ENCODE measurements around the gene ANKRD13C. TPM values are rescaled to one million over a fixed set of nuclear protein-coding genes. Genes with fewer than 3 reads are reported as not detected.

ANKRD13C gene
- total RNA-seq, 2 donors from 2014 or later: 17.3 to 26.3 TPM

DNA sequence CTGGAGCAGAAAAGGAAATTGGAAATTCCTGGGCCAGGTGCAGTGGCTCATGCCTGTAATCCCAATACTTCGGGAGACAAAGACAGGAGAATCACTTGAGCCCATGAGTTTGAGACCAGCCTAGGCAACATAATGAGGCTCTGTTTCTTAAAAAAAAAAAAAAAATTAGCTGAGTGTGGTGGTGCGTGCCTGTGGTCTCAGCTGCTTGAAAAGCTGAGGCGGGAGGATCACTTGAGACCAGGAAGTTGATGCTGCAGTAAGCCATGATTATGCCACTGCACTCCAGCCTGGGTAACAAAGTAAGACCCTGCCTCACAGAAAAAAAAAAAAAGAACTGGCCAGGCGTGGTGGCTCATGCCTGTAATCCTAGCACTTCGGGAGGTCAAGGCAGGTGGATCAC lies 76.6 kb downstream of the ANKRD13C start:
- no peaks in the 10 kb centered on the region for H3K36me3 Mint-ChIP-seq
- H3K27ac Mint-ChIP-seq: peak overlapping the region in 1 of 2 donors; percentile 61
- ATAC-seq (no peak), DNase-seq (ENCODE audit: low spot score in 2 of 2) (no peak)
- no peaks in the 10 kb centered on the region for H3K9me3 Mint-ChIP-seq

DNA sequence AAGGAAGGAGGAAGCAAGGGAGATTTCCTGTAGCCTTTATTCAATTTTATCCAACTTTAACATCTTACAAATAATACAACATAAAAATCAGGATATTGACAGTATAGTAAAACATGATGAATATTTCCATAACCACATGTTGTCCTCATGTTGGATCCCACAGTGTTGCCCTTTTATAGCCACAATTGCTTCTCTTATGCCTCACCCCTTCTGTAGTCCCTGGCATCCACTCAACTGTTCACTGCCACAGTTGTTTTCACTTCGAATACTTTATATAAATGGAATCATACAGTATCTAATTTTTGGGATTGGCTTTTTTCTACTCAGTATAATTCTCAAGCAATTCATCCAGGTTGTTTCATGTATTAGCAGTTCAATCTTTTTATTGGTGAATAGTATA lies 88.6 kb downstream of the ANKRD13C start:
- Mint-ChIP-seq H3K9me3 (peaks cover 0 to 4% of the 10 kb centered on the region in 2 donors), H3K36me3 (peaks cover 15 to 21% of the 10 kb centered on the region in 2 donors), H3K27ac (no peak overlapping the region)
- ATAC-seq: no peak
- no peak for DNase-seq (ENCODE audit: low spot score in 2 of 2)

GRCh38 chr1:70264839-70265238 lies 89.7 kb downstream of the ANKRD13C start:
- DNase-seq (ENCODE audit: low spot score in 2 of 2): no peak
- ATAC-seq: no peak
- Mint-ChIP-seq H3K9me3 (peaks cover 0 to 4% of the 10 kb centered on the region in 2 donors), H3K36me3 (peaks cover 15 to 21% of the 10 kb centered on the region in 2 donors), H3K27ac (peak overlapping the region in 1 of 2 donors; percentile 79)

DNA sequence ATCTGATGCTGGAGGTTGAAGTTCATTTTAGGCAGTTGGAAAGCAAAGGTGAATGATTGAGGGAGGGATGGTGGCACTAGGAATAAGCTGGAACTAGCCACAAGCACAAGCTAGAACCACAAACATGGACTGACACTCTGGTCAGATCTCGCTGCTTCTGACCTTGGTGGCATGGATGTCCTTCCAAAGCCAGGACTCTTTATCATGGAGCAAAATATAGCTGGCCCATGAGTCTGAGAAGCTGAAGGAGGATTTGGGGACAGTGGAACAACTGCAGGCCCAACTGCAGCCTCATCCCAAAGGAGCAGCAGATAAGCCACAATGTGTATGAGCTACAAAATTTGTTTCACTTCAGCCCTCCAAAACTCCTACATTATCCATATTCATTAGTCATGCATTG lies 97.9 kb downstream of the ANKRD13C start:
- Mint-ChIP-seq H3K9me3 (no peaks in the 10 kb centered on the region), H3K36me3 (no peaks in the 10 kb centered on the region), H3K27ac (no peak overlapping the region)
- ATAC-seq (no peak), DNase-seq (ENCODE audit: low spot score in 2 of 2) (no peak)

GRCh38 chr1:70248729-70249128 lies 105.8 kb downstream of the ANKRD13C start:
- Mint-ChIP-seq H3K36me3 (peaks cover 30 to 40% of the 10 kb centered on the region in 2 donors), H3K9me3 (no peaks in the 10 kb centered on the region), H3K27ac (peak overlapping the region in 1 of 2 donors; percentile 62)
- DNase-seq (ENCODE audit: low spot score in 2 of 2) (no peak), ATAC-seq (no peak)

DNA sequence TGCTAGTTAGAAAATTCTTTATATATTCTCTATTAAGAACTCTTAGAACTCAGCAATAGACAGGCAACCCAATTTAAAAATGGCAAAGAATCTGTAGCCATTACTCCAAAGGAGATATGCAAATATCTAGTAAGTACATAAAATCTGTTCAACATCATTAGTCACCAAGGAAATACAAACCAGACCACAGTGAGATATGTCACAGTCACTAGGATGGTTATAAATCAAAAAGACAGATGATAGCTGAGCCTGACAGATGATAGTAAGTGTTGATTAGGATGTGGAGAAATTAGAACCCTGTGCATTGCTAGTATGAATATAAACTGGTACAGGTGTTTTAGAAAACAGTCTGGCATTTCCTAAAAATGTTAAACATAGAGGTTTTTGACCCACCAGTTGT lies 106.8 kb downstream of the ANKRD13C start:
- ATAC-seq (peak; percentile 62 to 72), DNase-seq (ENCODE audit: low spot score in 2 of 2) (no peak)
- Mint-ChIP-seq H3K27ac (peak overlapping the region in 1 of 2 donors; percentile 62), H3K36me3 (peaks cover 30 to 40% of the 10 kb centered on the region in 2 donors), H3K9me3 (no peaks in the 10 kb centered on the region)

DNA sequence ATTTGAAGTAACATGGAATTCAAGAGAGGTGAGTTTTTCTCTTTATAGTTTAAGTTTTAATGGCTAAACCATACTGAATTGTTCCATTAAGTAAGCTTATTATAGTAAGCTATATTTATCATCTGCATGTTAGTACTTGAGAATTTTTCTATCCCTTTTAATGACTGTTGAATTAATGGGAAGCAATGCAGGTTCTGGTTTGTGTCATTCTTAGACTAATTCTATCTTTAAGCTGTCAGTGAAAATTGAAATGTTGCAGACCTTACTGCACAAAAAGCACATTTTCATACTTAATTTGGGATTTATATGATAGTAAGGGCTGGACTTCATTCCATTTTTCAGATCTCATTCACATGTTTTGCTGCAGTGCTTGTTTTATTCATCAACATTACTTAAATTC lies 107.4 kb downstream of the ANKRD13C start:
- peaks cover 30 to 40% of the 10 kb centered on the region in 2 donors for H3K36me3 Mint-ChIP-seq
- H3K27ac Mint-ChIP-seq: peak overlapping the region in 1 of 2 donors; percentile 63
- no peaks in the 10 kb centered on the region for H3K9me3 Mint-ChIP-seq
- ATAC-seq (no peak), DNase-seq (ENCODE audit: low spot score in 2 of 2) (no peak)

GRCh38 chr1:70239940-70240339 lies 114.6 kb downstream of the ANKRD13C start:
- DNase-seq (ENCODE audit: low spot score in 2 of 2): no peak
- no peak for ATAC-seq
- Mint-ChIP-seq H3K36me3 (peaks cover 0 to 28% of the 10 kb centered on the region in 2 donors), H3K27ac (no peak overlapping the region), H3K9me3 (no peaks in the 10 kb centered on the region)

- ATAC-seq (no peak), DNase-seq (ENCODE audit: low spot score in 2 of 2) (no peak)
- H3K9me3 Mint-ChIP-seq: no peaks in the 10 kb centered on the region
- no peak overlapping the region for H3K27ac Mint-ChIP-seq
- peaks cover 7 to 19% of the 10 kb centered on the region in 2 donors for H3K36me3 Mint-ChIP-seq
Observed at GRCh38 chr1:70234733-70235132, 119.8 kb downstream of the ANKRD13C start.

DNA sequence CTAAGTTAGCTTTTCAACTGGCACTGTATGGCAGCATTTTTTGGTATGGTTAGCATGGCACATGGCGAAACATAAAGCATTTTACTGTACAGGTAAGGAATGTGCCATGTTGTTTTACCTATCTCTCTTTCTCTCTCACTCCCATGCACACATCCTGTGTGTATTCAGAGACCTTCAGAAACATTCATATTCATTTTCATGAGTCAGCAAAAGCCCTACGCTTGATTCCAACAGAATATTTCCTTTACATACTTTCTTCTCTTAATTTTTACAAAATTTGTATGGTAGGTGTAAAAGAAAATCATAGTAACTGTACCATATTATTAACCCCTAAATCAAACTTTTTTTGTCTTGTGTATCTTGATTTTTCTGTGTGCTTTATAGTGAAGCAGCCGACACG lies 123.0 kb downstream of the ANKRD13C start:
- ATAC-seq (no peak), DNase-seq (ENCODE audit: low spot score in 2 of 2) (no peak)
- Mint-ChIP-seq H3K36me3 (peaks cover 7% of the 10 kb centered on the region in 2 donors), H3K9me3 (no peaks in the 10 kb centered on the region), H3K27ac (no peak overlapping the region)

DNA sequence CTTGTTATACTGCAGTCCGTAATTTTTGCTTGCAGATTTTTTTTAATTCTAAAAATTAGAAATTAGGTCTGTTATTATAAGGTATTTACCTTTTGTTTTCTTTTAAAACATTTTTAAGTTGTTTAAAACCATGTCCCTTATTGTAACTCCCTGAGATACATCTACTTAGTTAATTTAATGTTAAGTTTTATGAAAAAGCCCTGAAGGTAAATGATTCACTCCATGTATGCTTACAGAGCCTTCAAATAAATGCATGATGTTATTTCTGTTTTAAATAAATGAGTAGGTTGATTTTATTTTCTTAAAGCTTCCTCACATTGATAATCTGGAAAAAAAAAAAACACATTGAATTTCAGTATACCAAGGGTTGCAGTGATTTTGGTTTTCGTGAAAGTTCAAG lies 125.9 kb downstream of the ANKRD13C start:
- Mint-ChIP-seq H3K27ac (no peak overlapping the region), H3K36me3 (peaks cover 10 to 16% of the 10 kb centered on the region in 2 donors), H3K9me3 (no peaks in the 10 kb centered on the region)
- DNase-seq (ENCODE audit: low spot score in 2 of 2) (no peak), ATAC-seq (no peak)

DNA sequence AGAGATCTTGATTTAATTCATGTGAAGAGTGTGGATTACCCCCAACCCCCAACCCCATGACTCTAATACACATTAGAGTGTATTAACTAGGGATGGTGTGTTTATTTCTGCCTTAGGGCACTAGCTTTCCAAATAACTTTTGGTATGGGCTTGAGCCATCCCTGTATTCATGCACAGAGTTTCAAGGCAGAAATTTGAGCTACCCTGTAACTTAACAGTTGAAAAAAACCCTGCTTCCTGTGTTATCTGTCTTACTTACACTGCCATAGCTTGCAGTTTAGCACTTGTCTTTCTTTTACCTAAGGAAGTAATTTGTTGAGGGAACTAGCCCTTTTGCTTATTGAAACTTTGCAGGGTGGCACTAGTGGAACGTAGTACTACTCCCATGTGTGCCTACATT lies 127.1 kb downstream of the ANKRD13C start:
- H3K36me3 Mint-ChIP-seq: peaks cover 17 to 18% of the 10 kb centered on the region in 2 donors
- H3K27ac Mint-ChIP-seq: peak overlapping the region in 1 of 2 donors; percentile 84
- ATAC-seq (peak in 1 of 2 donors; percentile 30), DNase-seq (ENCODE audit: low spot score in 2 of 2) (no peak)
- H3K9me3 Mint-ChIP-seq: no peaks in the 10 kb centered on the region

DNA sequence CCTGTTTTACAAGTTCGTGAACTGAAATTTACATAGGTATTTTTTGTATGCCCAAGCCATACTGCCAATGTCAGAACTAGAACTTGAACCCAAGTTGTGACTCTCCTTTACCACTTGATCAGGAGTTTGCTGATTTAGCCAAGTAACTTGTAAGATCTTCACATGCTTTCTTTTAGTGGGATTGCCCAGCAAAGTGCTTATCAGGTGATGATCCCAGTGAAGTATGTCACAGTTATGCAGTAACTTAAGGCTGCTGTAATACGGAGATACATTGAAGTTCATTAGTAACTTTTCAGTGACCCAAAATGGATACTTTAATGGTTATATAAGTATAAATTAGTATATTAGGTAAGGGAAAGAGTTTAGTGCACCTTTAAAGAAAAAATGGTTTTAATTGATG lies 129.6 kb downstream of the ANKRD13C start:
- Mint-ChIP-seq H3K9me3 (no peaks in the 10 kb centered on the region), H3K36me3 (peaks cover 24 to 31% of the 10 kb centered on the region in 2 donors), H3K27ac (no peak overlapping the region)
- no peak for DNase-seq (ENCODE audit: low spot score in 2 of 2)
- no peak for ATAC-seq

DNA sequence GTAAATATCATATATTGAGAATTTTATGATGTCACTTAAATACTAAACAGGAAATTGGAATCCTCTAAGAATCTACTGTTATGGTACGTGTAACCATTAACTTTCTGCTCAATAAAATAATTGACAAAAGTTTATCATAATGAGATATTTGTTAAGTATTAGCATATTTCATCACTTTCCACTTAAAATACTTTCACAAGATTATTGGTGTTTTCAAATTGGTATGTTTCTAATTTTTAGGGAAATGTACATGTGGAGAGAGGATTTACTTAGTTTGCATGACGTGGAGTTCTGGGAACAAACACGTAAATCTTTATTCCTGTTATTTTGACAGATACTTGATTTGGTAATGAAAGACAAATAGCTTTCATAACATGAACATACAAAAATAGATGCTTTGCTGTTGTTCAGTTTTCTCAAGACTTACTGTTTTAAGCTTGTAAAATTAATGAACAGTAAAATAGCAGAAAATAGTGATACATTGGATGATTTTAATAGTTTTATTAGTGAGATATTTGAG lies 131.7 kb downstream of the ANKRD13C start:
- no peak for DNase-seq (ENCODE audit: low spot score in 2 of 2)
- no peak for ATAC-seq
- Mint-ChIP-seq H3K36me3 (peaks cover 24 to 31% of the 10 kb centered on the region in 2 donors), H3K27ac (peak overlapping the region; percentile 52 to 99), H3K9me3 (no peaks in the 10 kb centered on the region)

GRCh38 chr1:70221238-70222121 lies 133.0 kb downstream of the ANKRD13C start, which contains the start of gene SRSF11:
Gene SRSF11 (plus strand): TSS chr1:70221380. CDS start chr1:70221637, 257 bp downstream.
- Mint-ChIP-seq H3K9me3 (no peaks in the 10 kb centered on the region), H3K36me3 (peaks cover 24 to 31% of the 10 kb centered on the region in 2 donors), H3K27ac (peak within 1 kb of the TSS; percentile 98 to 99)
- peak; percentile 94 to 97 for DNase-seq (ENCODE audit: low spot score in 2 of 2)
- peak; percentile 93 to 97 for ATAC-seq

- Mint-ChIP-seq H3K36me3 (peaks cover 24 to 31% of the 10 kb centered on the region in 2 donors), H3K9me3 (no peaks in the 10 kb centered on the region), H3K27ac (peak overlapping the region; percentile 98 to 99)
- ATAC-seq: no peak
- DNase-seq (ENCODE audit: low spot score in 2 of 2): no peak
Observed at GRCh38 chr1:70220517-70221237, 133.8 kb downstream of the ANKRD13C start.

GRCh38 chr1:70220015-70220414 lies 134.5 kb downstream of the ANKRD13C start:
- ATAC-seq (no peak), DNase-seq (ENCODE audit: low spot score in 2 of 2) (no peak)
- peaks cover 24 to 37% of the 10 kb centered on the region in 2 donors for H3K36me3 Mint-ChIP-seq
- H3K27ac Mint-ChIP-seq: peak overlapping the region; percentile 91 to 99
- H3K9me3 Mint-ChIP-seq: no peaks in the 10 kb centered on the region
